Esophagus muscularis mucosa (tissue), 4 donors: Measurements from ENCODE around the gene UPK3BL2. TPM values are rescaled to one million over a fixed set of nuclear protein-coding genes. Genes with fewer than 3 reads are reported as not detected.
"Not testable (repeated sequence)": the region's sequence is repeated elsewhere in the genome, so short reads cannot be mapped to it uniquely, and the experiment has no call there.

Experiments used
- DNase-seq: peaks from one replicate; pipeline ENCODE4 v3.0.0-alpha.2; 2017; ENCODE audit errors: extremely low spot score
- H3K27ac ChIP-seq, 4 donors: fragments of 200-600 bp; sonication (generic); replicated peaks in 1 of 4; 1 replicate in 3 of 4; 2 replicates in 1 of 4; pipeline ENCODE4 v1.5.1; 2016 to 2019; ENCODE audit warnings: mild to moderate bottlenecking in 1 of 4
- H3K27me3 ChIP-seq, 4 donors: fragments of 200-600 bp; sonication (generic); one replicate each; pipeline versions ENCODE4 v1.5.1 to v1.6.0; 2016 to 2019
- H3K36me3 ChIP-seq, 4 donors: fragments of 200-600 bp; sonication (generic); one replicate each; pipeline ENCODE4 v1.5.1; 2016 to 2019
- H3K4me1 ChIP-seq, 4 donors: fragments of 200-600 bp; sonication (generic); one replicate each; pipeline ENCODE4 v1.5.1; 2016 to 2019
- H3K4me3 ChIP-seq, 4 donors: fragments of 200-600 bp; sonication (generic); 1 replicate in 2 of 4; 2 replicates in 2 of 4; pipeline ENCODE4 v1.5.1; 2016 to 2019; ENCODE audit warnings: mild to moderate bottlenecking in 4 of 4, moderate library complexity in 1 of 4
- H3K9me3 ChIP-seq, 4 donors: fragments of 200-600 bp; sonication (generic); 1 replicate in 3 of 4; 2 replicates in 1 of 4; pipeline ENCODE4 v1.5.1; 2016 to 2019
- WGBS: methylation state at CpG from one replicate; pipeline ENCODE4 v1.1.5; 2018; 5-methylcytosine and 5-hydroxymethylcytosine counted together
- intact Hi-C: fragments of 100-400 bp; cut with DNase I; formaldehyde crosslinking; loops from one replicate; pipeline ENCODE4 v1.15.1; 2023
- total RNA-seq, 4 donors: library from RNA; depleted of rRNA; stranded (reverse); fragments of >200 nt; gene quantifications; one replicate each; pipeline versions ENCODE4 v1.1.0 to v1.2.1, GENCODE V29; 2016

UPK3BL2 gene
- total RNA-seq, 4 donors from 2014 or later, result 1.2 to 7.1 (median 2.0) TPM

DNA sequence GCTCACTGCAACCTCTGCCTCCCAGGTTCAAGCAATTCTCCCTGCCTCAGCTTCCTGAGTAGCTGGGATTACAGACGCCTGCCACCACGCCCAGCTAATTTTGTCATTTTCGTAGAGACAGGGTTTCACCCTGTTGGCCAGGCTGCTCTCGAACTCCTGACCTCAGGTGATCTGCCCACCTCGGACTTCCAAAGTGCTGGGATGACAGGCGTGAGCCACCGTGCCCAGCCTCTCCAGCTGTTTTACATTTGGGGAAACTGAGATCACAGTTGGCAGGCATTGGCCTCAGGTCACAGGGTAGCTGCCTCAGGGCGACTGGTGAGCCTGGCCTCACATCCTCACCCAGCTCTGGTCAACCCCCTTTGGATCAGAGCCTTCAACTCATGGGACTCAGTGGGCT, 32.9 kb downstream of the UPK3BL2 start:
- H3K27ac ChIP-seq, H3K27me3 ChIP-seq, intact Hi-C loops, H3K4me1 ChIP-seq, H3K36me3 ChIP-seq, DNase-seq, H3K4me3 ChIP-seq, H3K9me3 ChIP-seq: not testable (repeated sequence)
- no CpG with 5 or more reads among the region's 8 CpGs for WGBS

- H3K27ac ChIP-seq, H3K4me3 ChIP-seq, H3K9me3 ChIP-seq, H3K36me3 ChIP-seq, intact Hi-C loops, DNase-seq, H3K4me1 ChIP-seq, H3K27me3 ChIP-seq: not testable (repeated sequence)
- 85% methylated on average over 2 of the region's 8 CpGs for WGBS
Observed at GRCh38 chr7:102507410-102508088, 35.9 kb downstream of the UPK3BL2 start.

DNA sequence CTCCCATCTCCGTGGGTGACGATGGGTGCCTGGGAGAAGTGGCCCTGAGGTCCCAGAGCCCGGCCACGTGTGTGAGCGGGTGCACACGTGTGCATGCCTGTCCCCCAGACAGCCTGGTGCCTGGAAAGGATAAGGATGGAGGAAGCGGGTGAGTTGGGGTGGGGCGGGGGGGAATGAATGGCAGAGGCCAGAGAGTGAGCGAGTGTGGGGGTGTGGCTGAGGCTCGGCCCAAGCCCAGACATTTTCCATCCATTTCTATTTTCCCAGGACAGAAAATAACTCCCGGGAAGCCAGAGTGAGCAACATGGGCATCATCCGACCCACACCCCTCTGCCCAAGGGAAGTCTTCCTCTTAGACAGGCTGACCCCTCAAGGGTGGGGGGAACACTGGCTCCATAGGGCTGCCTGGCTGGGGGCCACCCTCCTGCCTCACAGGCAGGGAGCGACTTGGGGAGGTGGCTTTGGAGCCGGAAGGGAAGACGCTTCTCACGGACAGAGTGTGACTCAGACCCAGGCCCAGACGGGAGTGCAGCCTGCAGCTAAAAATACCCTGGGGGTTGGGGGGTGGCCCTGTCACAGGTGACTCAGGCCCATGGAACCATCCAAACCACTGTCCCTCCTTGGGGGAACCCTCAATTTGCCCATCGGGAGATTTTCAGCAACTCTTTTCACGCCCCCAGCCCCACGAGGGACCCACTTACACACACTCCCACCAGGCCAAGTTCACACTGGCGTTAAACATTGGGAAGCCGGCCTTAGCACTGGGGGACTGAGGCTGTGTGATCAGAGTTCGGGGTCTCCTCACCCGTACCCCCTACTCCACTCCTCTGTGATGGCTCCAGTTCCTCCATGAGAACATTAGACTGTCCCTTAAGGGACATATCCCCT, 38.0 kb downstream of the UPK3BL2 start:
- H3K4me3 ChIP-seq, H3K9me3 ChIP-seq, H3K4me1 ChIP-seq, H3K27me3 ChIP-seq, intact Hi-C loops, DNase-seq, H3K36me3 ChIP-seq: not testable (repeated sequence)
- peak overlapping the region in 1 of 4 donors; percentile 51 for H3K27ac ChIP-seq
- no CpG with 5 or more reads among the region's 24 CpGs for WGBS

DNA sequence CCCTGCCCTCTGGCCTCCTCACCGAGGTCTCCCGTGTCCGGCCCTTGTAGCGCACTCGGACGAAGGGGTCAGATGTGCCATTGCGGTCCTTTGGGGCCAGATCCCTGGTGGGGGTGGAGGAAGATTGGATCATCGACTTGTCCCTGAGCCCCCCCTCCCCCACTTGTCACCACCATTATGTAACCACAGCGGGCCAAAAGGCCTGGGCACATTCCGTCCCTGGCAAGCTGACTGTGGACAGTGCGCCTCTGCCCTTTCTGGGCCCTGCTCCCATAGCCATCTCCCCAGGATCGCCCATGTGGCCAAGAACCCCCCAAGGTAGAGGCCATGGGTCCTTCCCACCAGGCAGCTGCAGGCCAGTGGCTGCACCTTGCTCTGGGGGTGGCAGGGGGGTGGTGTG, 40.4 kb downstream of the UPK3BL2 start:
- H3K27ac ChIP-seq, H3K4me1 ChIP-seq, intact Hi-C loops, H3K9me3 ChIP-seq, H3K36me3 ChIP-seq, H3K4me3 ChIP-seq, H3K27me3 ChIP-seq, DNase-seq: not testable (repeated sequence)
- no CpG with 5 or more reads among the region's 12 CpGs for WGBS

- H3K4me3 ChIP-seq, H3K9me3 ChIP-seq, H3K36me3 ChIP-seq, H3K27ac ChIP-seq, H3K4me1 ChIP-seq, H3K27me3 ChIP-seq, DNase-seq, intact Hi-C loops: not testable (repeated sequence)
- WGBS, result 90% methylated on average over 13 of the region's 16 CpGs
Observed at GRCh38 chr7:102498321-102498720, 45.2 kb downstream of the UPK3BL2 start.

DNA sequence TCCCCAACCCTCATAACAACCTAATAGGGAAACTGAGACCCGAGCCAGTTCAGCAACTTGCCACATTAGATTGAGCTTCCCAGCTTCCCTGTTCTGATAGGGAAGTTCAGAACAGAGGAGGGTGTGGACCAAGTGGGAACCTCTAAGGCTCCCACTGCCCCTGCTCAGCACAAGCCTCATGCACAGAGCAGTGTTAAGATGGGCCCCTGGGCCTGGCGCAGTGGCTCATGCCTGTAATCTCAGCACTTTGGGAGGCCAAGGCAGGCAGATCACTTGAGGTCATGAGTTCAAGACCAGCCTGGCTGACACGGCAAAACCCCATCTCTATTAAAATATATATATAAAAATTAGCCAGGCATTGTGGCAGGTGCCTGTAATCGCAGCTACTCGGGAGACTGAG, 46.2 kb downstream of the UPK3BL2 start:
- intact Hi-C loops, H3K9me3 ChIP-seq: not testable (repeated sequence)

GRCh38 chr7:102496861-102497260, 46.6 kb downstream of the UPK3BL2 start:
- H3K27me3 ChIP-seq, H3K9me3 ChIP-seq, intact Hi-C loops, H3K4me3 ChIP-seq, H3K4me1 ChIP-seq, H3K36me3 ChIP-seq, H3K27ac ChIP-seq, DNase-seq: not testable (repeated sequence)
- WGBS, result 68% methylated on average over 3 of the region's 10 CpGs

More for the DNA sequence above, 46.2 kb downstream of the UPK3BL2 start:
- H3K36me3 ChIP-seq, H3K4me1 ChIP-seq, H3K4me3 ChIP-seq, DNase-seq, H3K27ac ChIP-seq, H3K27me3 ChIP-seq: not testable (repeated sequence)
- no CpG with 5 or more reads among the region's 5 CpGs for WGBS

GRCh38 chr7:102494473-102495149, 48.9 kb downstream of the UPK3BL2 start:
- H3K4me1 ChIP-seq, H3K9me3 ChIP-seq, H3K27me3 ChIP-seq, H3K27ac ChIP-seq, H3K4me3 ChIP-seq, intact Hi-C loops, DNase-seq, H3K36me3 ChIP-seq: not testable (repeated sequence)
- no CpG with 5 or more reads among the region's 67 CpGs for WGBS

DNA sequence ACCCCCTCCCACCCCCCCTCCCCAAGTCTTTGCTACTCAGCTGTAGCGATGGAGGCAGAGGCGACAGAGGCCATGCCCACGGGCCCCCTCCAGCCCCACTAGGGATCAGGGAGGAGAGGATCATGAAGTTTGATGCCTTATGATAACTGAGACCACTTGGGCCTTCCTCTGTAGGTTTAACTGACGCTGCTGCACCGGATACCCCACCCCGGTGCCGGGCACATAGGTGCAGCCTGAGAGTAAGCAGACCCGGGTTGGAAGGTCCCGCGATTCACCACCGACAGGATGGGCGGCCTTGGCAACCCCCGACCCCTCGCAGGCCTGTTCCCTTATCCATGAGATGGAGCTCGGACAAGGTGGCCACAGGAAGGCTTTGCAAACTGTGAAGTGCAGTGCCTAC, 49.5 kb downstream of the UPK3BL2 start:
- H3K27me3 ChIP-seq, H3K27ac ChIP-seq, H3K4me1 ChIP-seq, H3K9me3 ChIP-seq, H3K4me3 ChIP-seq, H3K36me3 ChIP-seq, DNase-seq, intact Hi-C loops: not testable (repeated sequence)
- WGBS, result no CpG with 5 or more reads among the region's 15 CpGs

DNA sequence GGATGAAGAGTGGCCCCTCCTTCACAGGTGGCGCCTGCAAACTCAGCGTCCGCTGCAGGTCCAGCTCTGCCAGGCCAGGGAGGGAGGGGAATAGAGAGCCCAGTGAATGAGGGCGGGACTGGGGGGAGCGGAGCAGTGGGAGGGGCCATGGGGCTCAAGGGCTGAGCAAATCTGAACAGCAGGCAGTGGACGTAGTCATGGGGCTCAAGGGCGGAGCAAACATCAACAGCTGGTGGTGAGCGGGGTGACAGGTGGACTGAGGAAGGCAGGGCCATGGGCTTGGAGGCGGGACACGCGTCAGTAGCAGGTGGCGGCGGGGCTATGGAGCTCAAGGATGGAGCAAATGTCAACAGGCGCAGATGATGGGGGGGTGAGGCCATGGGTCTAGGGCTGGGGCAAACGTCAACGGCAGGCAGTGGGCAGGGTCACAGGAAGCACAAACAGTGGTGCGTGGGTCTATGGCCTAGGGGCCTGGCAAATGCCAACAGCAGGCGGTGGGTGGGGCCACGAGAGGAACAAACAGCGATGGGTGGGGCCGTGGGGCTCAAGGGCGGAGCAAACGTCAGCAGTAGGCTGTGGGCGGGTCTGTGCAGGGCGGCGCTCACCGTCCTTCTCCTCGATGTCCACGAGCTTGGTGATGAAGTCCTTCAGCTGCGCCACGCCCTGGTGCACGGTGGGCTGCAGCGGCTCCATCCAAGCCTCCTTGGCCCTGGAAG, 50.1 kb downstream of the UPK3BL2 start:
- H3K27me3 ChIP-seq, H3K27ac ChIP-seq, H3K4me1 ChIP-seq, intact Hi-C loops, H3K36me3 ChIP-seq, H3K4me3 ChIP-seq, H3K9me3 ChIP-seq, DNase-seq: not testable (repeated sequence)
- no CpG with 5 or more reads among the region's 33 CpGs for WGBS

GRCh38 chr7:102490529-102491075, 52.9 kb downstream of the UPK3BL2 start:
- H3K4me1 ChIP-seq, H3K4me3 ChIP-seq, H3K36me3 ChIP-seq, intact Hi-C loops, H3K27me3 ChIP-seq, H3K9me3 ChIP-seq, DNase-seq, H3K27ac ChIP-seq: not testable (repeated sequence)
- WGBS, result no CpG with 5 or more reads among the region's 12 CpGs
